ENCODE data around the gene DUS4L. TPM values are rescaled to one million over a fixed set of nuclear protein-coding genes. Genes with fewer than 3 reads are reported as not detected.

The DUS4L gene
- polyA plus RNA-seq, 1 donor from 2014 or later = 24.2 TPM

DNA sequence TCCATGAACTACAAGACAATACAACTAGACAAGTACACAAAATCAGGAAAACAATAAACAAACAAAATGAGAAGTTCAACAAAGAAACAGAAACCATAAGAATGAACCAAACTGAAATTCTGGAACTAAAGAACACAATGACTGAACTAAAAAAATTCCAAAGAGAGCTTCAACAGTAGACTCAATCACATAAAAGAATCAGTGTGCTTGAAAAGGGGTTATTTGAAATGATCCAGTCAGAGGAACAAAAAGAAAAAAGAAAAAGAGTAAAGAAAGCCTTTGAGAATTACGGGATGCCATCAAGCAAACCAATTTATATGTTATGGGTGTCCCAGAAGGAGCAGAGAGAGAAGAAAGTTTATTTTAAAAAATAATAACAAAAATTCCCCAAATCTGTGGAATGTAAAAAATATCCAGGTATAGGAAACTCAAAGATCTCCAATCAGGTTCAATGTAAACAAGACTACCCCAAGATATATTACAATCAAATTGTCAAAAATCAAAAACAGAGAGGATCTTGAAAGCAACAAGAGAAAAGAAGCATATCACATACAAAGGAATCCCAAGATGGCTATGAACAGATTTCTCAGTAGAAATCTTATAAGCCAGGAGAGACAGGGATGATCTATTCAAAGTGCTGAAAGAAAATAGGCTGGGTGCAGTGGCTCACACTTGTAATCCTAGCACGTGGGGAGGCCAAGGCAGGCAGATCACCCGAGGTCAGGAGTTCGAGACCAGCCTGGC, 18.8 kb upstream of the DUS4L start:
- Histone ChIP-seq H3F3A (ENCODE audit: insufficient read depth, low read length, poor library complexity, severe bottlenecking) (no peaks in the 10 kb centered on the region), H3K36me3 (ENCODE audit: insufficient read depth, low read length) (peaks cover 10% of the 10 kb centered on the region), H3K9ac (ENCODE audit: low read length) (no peak overlapping the region), H3K4me3 (ENCODE audit: low read length) (no peak overlapping the region), H4K20me1 (ENCODE audit: insufficient read depth) (no peaks in the 10 kb centered on the region), H3K9me3 (ENCODE audit: low read length) (no peaks in the 10 kb centered on the region), H2AFZ (ENCODE audit: low read depth, low read length) (no peak overlapping the region), H3K4me2 (ENCODE audit: low read length) (no peak overlapping the region), H3K27me3 (ENCODE audit: insufficient read depth, low read depth, low read length) (no peaks in the 10 kb centered on the region), H3K27ac (ENCODE audit: low read length) (no peak overlapping the region), H3K9me2 (ENCODE audit: insufficient read depth, low read length) (no peaks in the 10 kb centered on the region), H3K79me2 (replicated peaks; ENCODE audit: insufficient read depth, low read length) (no peaks in the 10 kb centered on the region)
- TF ChIP-seq, protein P1, sequence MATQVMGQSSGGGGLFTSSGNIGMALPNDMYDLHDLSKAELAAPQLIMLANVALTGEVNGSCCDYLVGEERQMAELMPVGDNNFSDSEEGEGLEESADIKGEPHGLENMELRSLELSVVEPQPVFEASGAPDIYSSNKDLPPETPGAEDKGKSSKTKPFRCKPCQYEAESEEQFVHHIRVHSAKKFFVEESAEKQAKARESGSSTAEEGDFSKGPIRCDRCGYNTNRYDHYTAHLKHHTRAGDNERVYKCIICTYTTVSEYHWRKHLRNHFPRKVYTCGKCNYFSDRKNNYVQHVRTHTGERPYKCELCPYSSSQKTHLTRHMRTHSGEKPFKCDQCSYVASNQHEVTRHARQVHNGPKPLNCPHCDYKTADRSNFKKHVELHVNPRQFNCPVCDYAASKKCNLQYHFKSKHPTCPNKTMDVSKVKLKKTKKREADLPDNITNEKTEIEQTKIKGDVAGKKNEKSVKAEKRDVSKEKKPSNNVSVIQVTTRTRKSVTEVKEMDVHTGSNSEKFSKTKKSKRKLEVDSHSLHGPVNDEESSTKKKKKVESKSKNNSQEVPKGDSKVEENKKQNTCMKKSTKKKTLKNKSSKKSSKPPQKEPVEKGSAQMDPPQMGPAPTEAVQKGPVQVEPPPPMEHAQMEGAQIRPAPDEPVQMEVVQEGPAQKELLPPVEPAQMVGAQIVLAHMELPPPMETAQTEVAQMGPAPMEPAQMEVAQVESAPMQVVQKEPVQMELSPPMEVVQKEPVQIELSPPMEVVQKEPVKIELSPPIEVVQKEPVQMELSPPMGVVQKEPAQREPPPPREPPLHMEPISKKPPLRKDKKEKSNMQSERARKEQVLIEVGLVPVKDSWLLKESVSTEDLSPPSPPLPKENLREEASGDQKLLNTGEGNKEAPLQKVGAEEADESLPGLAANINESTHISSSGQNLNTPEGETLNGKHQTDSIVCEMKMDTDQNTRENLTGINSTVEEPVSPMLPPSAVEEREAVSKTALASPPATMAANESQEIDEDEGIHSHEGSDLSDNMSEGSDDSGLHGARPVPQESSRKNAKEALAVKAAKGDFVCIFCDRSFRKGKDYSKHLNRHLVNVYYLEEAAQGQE (IDR thresholded peaks at IDR 0.05; ENCODE audit: borderline replicate concordance) = no peak
- no peak for TF ChIP-seq EZH2 (IDR thresholded peaks at IDR 0.05; ENCODE audit: borderline replicate concordance, insufficient read depth, low read length, poor library complexity, severe bottlenecking)
- no peak for TF ChIP-seq EP300 (conservative IDR thresholded peaks at IDR 0.05; ENCODE audit: poor library complexity, severe bottlenecking)
- no peak for TF ChIP-seq SMC3 (conservative IDR thresholded peaks at IDR 0.05; ENCODE audit: poor library complexity)
- TF ChIP-seq, protein P2, sequence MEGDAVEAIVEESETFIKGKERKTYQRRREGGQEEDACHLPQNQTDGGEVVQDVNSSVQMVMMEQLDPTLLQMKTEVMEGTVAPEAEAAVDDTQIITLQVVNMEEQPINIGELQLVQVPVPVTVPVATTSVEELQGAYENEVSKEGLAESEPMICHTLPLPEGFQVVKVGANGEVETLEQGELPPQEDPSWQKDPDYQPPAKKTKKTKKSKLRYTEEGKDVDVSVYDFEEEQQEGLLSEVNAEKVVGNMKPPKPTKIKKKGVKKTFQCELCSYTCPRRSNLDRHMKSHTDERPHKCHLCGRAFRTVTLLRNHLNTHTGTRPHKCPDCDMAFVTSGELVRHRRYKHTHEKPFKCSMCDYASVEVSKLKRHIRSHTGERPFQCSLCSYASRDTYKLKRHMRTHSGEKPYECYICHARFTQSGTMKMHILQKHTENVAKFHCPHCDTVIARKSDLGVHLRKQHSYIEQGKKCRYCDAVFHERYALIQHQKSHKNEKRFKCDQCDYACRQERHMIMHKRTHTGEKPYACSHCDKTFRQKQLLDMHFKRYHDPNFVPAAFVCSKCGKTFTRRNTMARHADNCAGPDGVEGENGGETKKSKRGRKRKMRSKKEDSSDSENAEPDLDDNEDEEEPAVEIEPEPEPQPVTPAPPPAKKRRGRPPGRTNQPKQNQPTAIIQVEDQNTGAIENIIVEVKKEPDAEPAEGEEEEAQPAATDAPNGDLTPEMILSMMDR (IDR thresholded peaks at IDR 0.05; ENCODE audit: poor library complexity, severe bottlenecking) = no peak
- no peak for TF ChIP-seq POLR2AphosphoS5 (IDR thresholded peaks at IDR 0.05)
- no peak for TF ChIP-seq MXI1 (conservative IDR thresholded peaks at IDR 0.05; ENCODE audit: poor library complexity, severe bottlenecking)
- TF ChIP-seq RAD21 (conservative IDR thresholded peaks at IDR 0.05) = no peak
- no peak for TF ChIP-seq TAF1 (IDR thresholded peaks at IDR 0.05; ENCODE audit: low read depth)

DNA sequence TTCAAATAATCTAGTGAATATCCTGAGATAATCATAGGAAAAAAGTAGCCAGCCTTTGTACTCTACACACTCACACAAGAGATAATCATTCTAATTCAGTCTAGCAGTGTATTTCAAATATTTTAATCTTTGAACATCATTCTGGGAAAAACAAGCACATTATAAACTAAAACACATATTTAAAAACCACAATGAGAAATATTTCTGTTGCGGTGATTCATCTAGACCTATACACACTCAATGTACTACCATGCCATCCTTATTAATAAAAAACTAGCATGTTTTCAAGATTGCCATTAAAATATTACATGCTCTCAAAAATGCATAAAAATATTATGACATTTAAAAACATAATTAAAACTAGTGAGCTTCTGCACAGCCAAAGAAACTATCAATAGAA, 11.8 kb upstream of the DUS4L start:
- Histone ChIP-seq H3K4me2 (ENCODE audit: low read length) (no peak overlapping the region), H3K9me2 (ENCODE audit: insufficient read depth, low read length) (no peaks in the 10 kb centered on the region), H3K27ac (ENCODE audit: low read length) (no peak overlapping the region), H2AFZ (ENCODE audit: low read depth, low read length) (no peak overlapping the region), H3F3A (ENCODE audit: insufficient read depth, low read length, poor library complexity, severe bottlenecking) (no peaks in the 10 kb centered on the region), H3K36me3 (ENCODE audit: insufficient read depth, low read length) (no peaks in the 10 kb centered on the region), H3K4me3 (ENCODE audit: low read length) (no peak overlapping the region), H3K79me2 (replicated peaks; ENCODE audit: insufficient read depth, low read length) (no peaks in the 10 kb centered on the region), H3K27me3 (ENCODE audit: insufficient read depth, low read depth, low read length) (no peaks in the 10 kb centered on the region), H3K9me3 (ENCODE audit: low read length) (no peaks in the 10 kb centered on the region), H3K9ac (ENCODE audit: low read length) (no peak overlapping the region), H4K20me1 (ENCODE audit: insufficient read depth) (no peaks in the 10 kb centered on the region)
- TF ChIP-seq SMC3 (conservative IDR thresholded peaks at IDR 0.05; ENCODE audit: poor library complexity) (no peak), POLR2AphosphoS5 (IDR thresholded peaks at IDR 0.05) (no peak), TAF1 (IDR thresholded peaks at IDR 0.05; ENCODE audit: low read depth) (no peak), MXI1 (conservative IDR thresholded peaks at IDR 0.05; ENCODE audit: poor library complexity, severe bottlenecking) (no peak), EZH2 (IDR thresholded peaks at IDR 0.05; ENCODE audit: borderline replicate concordance, insufficient read depth, low read length, poor library complexity, severe bottlenecking) (no peak), EP300 (conservative IDR thresholded peaks at IDR 0.05; ENCODE audit: poor library complexity, severe bottlenecking) (no peak), RAD21 (conservative IDR thresholded peaks at IDR 0.05) (no peak)
- TF ChIP-seq, protein P2 (IDR thresholded peaks at IDR 0.05; ENCODE audit: poor library complexity, severe bottlenecking) = no peak
- TF ChIP-seq, protein P1 (IDR thresholded peaks at IDR 0.05; ENCODE audit: borderline replicate concordance) = no peak

Data from neural cell (in vitro differentiated cells).